ENCODE data around the gene CNGA2.
"Not testable (repeated sequence)": the region's sequence is repeated elsewhere in the genome, so short reads cannot be mapped to it uniquely, and the experiment has no call there.

The CNGA2 gene

GRCh38 chrX:151734446-151734845 lies at the start of gene CNGA2:
Gene CNGA2, plus strand, starts transcription at chrX:151734746. Its CDS starts 3,738 bp downstream, at chrX:151738484.
- no peak for DNase-seq (ENCODE audit: low read depth)

- DNase-seq (ENCODE audit: low read depth) = no peak
Measured at GRCh38 chrX:151687635-151688034, 46.9 kb upstream of the CNGA2 start.

- DNase-seq (ENCODE audit: low read depth) = no peak
Measured at GRCh38 chrX:151688695-151689094, 45.9 kb upstream of the CNGA2 start.

GRCh38 chrX:151692825-151693224 lies 41.7 kb upstream of the CNGA2 start:
- DNase-seq (ENCODE audit: low read depth) = no peak

GRCh38 chrX:151694121-151694520 lies 40.4 kb upstream of the CNGA2 start:
- DNase-seq (ENCODE audit: low read depth) = no peak

- DNase-seq (ENCODE audit: low read depth) = no peak
Measured at GRCh38 chrX:151694661-151695582, 39.6 kb upstream of the CNGA2 start, which contains the start of gene PRRG3. Gene PRRG3, plus strand, starts transcription at chrX:151695458. Its CDS starts 3,357 bp downstream, at chrX:151698815.

- DNase-seq (ENCODE audit: low read depth) = no peak
Measured at GRCh38 chrX:151695583-151696340, 38.8 kb upstream of the CNGA2 start.

GRCh38 chrX:151697082-151697481 lies 37.5 kb upstream of the CNGA2 start:
- not testable (repeated sequence) for DNase-seq (ENCODE audit: low read depth)

GRCh38 chrX:151697522-151697921 lies 37.0 kb upstream of the CNGA2 start:
- no peak for DNase-seq (ENCODE audit: low read depth)

- DNase-seq (ENCODE audit: low read depth) = no peak
Measured at GRCh38 chrX:151698485-151698884, 36.1 kb upstream of the CNGA2 start.

- DNase-seq (ENCODE audit: low read depth) = no peak
Measured at GRCh38 chrX:151699746-151700145, 34.8 kb upstream of the CNGA2 start.

- no peak for DNase-seq (ENCODE audit: low read depth)
Measured at GRCh38 chrX:151700581-151700980, 34.0 kb upstream of the CNGA2 start.

GRCh38 chrX:151701071-151701470 lies 33.5 kb upstream of the CNGA2 start:
- DNase-seq (ENCODE audit: low read depth) = no peak

- no peak for DNase-seq (ENCODE audit: low read depth)
Measured at GRCh38 chrX:151701531-151701930, 33.0 kb upstream of the CNGA2 start.

GRCh38 chrX:151702026-151702714 lies 32.4 kb upstream of the CNGA2 start:
- no peak for DNase-seq (ENCODE audit: low read depth)

- DNase-seq (ENCODE audit: low read depth) = no peak
Measured at GRCh38 chrX:151702741-151703340, 31.7 kb upstream of the CNGA2 start.

- DNase-seq (ENCODE audit: low read depth) = no peak
Measured at GRCh38 chrX:151703487-151703886, 31.1 kb upstream of the CNGA2 start.

- DNase-seq (ENCODE audit: low read depth) = no peak
Measured at GRCh38 chrX:151704041-151704663, 30.4 kb upstream of the CNGA2 start.

GRCh38 chrX:151708821-151709220 lies 25.7 kb upstream of the CNGA2 start:
- DNase-seq (ENCODE audit: low read depth) = no peak

- no peak for DNase-seq (ENCODE audit: low read depth)
Measured at GRCh38 chrX:151710457-151710856, 24.1 kb upstream of the CNGA2 start.

- DNase-seq (ENCODE audit: low read depth) = no peak
Measured at GRCh38 chrX:151711154-151711553, 23.4 kb upstream of the CNGA2 start.

All from stimulated activated CD8-positive, alpha-beta memory T cell treated with anti-CD3 and anti-CD28 coated beads, Interleukin-15, amount 100 ng/mL, for 24 hours (primary cell).